ELR (cell line): ENCODE data around the gene TAF12.
"Not testable (repeated sequence)": the region's sequence is repeated elsewhere in the genome, so short reads cannot be mapped to it uniquely, and the experiment has no call there.

Experiments
- DNase-seq: peaks from one replicate; pipeline ENCODE4 v3.0.0-alpha.2; 2015; ENCODE audit warnings: low read depth

The TAF12 gene

DNA sequence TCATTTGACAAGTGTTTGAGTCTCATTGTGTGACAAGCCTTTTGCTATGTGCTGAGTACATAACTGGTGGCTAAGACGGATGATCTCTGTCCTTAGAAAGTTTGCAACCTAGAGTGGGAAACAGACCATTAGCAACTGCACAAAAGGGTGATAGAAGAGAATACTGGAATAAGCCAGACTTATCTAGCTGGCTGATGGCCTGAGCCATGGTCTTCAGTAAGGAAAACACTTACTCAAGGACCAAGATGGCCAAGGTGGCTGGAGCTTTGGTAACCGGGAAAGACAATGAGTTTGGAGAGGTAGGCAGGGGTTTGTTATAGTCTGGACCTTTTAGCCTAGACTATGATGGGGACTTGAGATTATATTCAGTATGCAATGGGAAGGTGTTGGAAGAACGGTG, 1.6 kb upstream of the TAF12 start:
- DNase-seq, result no peak

DNA sequence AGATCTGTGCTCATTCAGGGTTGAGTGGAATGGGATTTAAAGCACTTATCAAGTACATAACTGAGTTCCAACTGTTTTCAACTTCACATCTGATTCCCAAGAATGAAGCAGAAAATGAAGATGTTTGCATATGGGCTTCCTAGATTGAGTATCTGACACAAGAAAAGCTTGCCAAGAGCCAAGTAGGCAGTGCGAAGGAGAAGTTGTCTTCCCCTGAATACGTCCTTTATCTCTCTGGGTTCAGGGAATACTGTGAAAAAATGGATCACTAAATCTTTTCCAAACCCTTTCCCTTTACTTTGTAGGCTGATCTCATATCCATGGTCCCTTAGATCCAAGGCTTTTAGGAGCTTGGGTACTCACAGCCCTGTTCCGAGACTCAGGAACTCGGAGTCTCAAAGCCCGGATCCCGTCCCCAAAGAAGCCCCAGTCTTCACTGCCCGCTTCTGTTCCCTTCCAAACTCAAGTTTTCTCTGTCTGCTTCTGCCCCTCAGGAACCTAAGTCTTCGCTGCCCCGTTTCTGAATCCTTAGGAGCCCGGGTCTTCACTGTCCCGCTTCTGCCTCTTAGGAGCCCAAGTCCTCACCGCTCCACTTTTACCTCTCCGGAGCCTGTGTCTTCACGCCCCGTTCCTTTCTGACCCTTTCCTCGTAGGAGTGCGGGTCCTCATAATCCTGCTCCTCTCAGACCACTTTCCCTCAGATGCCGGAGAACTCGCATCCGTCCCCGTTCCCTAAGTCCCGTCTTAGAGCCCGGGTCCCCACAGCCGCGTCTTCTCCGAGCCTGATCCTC, 616 bp downstream of the TAF12 start:
- no peak for DNase-seq

DNA sequence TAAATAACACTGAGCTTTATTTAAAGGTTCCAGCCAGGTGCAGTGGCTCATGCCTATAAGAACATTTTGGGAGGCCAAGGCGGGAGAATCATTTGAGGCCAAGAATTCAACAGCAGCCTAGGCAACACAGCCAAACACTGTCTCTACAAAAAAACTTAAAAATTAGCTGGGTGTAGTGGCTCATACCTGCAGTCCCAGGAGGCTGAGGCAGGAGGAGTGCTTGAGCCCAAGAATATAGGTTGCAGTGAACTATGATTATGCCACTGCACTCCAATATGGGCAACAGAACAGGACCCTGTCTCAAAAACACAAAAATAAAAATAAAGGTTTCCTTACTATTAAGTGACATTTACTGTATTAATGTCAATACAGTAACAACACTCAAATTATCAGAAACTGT, 2.1 kb downstream of the TAF12 start:
- DNase-seq, result peak; percentile 51

DNA sequence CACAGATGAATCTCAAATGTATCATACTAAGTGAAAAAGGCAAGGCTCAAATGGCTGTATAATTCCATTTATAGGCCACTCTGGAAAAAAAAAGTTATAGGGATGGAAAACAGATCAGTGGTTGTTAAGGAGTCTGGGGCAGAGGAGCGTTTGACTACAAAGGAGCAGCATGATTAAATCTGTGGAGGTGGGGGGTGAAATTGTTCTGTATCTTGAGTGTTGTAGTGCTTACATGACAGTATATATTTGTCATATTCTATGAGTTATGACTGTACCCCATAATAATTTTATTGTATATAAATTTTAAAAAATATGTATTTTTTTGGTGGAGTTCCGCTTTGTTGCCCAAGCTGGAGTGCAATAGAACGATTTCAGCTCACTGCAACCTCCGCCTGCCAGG, 10.3 kb downstream of the TAF12 start:
- no peak for DNase-seq

DNA sequence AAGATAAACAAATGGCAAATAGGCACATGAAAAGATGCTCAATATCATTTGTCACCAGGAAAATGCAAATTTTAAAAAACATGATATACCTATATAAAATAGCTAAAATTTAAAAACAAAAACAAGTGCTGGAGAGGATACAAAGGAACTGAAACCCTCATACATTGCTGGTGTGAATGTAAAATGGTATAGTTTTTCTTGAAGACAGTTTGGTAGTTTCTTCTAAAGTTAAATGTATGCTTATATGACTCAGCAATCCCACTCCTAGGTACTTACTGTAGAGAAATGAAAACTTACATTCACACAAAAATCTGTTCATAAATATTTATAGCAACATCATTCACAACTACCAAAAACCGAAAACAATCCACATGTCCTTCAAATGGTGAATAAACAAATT, 11.2 kb downstream of the TAF12 start:
- DNase-seq, result no peak

DNA sequence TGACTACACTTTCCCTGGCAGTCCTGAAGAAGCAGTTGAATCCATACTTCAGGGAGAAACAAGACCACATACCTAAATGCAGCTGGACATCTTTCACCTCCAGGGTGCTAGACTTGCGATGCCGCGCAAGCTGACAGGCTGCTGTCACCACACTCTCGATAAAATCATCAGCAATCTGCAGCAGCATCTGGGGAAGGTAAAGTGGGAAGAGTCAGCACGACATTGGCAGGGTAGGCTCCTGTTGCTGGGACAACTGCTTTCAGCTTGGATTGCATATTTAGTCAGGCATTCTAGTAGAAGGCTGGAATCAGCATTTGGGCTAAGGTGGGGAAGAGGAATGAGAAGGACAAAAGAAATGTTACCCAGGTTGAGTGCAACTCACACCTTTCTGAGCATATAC, 29.7 kb downstream of the TAF12 start:
- no peak for DNase-seq

DNA sequence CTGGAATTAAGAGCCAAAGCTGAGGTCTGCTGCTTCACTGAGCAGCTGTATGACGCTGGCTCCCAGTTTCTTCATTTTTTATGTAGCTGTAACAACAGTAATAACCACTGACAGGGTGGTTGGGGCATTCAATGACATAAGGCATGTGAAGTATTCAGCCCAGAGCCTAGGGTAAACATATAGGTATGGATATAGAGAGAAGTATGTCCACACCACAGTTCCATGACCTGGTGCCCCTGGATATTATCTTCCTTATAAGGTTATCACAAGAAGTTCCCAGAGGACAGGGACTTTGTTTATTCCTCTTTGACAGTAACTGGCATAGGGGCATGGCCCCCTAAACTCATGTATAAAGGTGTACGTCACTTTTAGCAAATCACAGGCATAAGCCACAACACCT, 36.1 kb downstream of the TAF12 start:
- DNase-seq, result no peak

DNA sequence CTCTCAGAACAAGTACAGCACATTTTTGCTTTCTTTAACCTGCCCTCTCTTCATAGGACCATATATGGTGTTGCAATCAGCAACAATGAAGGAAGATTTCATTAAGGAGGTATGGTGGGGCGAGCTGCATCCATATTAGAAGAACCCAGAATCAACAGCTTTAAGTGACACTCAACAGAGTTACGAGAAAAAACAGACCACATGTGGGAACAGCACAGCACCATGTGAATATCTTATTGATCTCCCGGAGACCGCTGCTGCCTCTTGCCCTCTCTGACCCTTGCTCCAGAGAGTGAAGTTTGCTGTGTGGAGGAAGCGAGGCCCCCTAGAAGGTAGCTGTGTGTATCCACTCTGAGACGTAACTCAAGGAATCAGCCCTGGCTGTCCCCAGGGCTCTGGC, 37.9 kb downstream of the TAF12 start:
- no peak for DNase-seq

DNA sequence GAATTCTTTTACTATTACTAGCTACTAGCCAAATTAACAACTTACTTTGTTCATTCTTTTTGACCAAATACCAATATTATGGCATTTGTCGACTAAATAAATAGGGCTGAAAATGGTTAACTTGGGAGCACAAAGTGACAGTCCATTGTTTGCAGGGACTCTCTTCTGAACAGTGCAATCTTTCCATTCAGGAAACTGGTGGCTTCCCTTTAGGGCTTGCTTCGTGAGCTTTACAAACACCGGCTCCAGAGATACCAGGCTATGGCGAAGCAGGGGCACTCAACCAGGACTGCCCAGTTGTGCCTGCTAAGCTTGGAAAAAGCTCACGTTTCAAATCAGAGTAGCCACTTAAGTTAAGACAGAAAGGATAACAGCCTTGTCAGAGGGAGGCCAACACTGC, 38.5 kb downstream of the TAF12 start:
- DNase-seq, result no peak

DNA sequence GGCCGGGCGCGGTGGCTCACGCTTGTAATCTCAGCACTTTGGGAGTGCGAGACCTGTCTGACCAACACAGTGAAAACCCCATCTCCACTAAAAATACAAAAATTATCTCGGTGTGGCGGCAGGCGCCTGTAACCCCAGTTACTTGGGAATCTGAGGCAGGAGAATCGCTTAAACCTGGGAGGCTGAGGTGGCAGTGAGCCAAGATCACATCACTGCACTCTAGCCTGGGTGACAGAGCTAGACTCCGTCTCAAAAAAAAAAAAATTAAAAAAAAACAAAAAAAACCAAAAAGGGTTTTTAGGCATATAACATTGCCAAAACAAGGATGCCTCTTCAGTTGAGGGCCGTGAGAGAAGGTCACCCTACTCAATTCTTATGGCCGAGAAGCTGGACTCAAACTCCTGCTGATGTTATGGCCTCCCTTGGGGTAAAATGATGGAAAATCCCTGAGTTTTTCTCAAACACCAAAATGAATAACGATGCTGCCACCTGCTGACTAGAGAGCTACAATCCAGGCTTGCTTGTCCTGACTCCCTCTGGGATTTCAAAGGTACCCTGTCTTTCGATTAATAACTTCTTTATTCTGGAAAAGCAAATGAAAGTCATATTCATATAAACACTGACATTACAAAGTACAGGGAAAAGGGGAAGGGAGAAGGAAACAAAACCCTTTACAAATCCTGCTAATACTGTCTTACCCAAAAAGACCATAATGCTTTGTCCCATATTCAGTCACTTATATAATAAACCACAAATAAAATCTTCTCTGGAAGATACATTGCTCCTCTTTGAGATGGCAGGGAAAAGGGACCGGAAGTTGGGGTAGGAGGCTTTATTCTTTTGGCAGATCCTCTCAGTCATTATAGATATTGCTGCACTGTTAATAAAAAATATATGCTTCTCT, 40.1 kb downstream of the TAF12 start:
- peak; percentile 87 for DNase-seq

DNA sequence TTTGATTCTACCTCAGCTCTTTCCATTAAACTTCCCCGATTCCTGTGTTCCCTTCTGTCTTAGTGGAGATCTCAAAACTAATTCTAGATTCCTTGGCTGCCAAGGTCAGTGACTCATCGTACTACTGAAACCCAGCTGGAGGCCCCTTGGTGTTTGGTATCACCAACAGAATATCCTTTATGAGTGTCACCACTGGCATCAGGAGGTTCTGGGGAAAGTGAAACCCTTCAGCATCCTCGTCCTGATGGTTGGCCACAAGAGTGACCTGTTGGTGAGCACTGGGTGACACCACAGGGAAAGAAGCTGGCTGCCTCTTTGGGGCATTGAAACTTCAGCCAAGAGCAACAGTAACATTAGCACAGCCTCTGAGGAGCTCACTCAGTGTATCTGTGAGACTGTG, 41.2 kb downstream of the TAF12 start:
- peak; percentile 92 for DNase-seq

DNA sequence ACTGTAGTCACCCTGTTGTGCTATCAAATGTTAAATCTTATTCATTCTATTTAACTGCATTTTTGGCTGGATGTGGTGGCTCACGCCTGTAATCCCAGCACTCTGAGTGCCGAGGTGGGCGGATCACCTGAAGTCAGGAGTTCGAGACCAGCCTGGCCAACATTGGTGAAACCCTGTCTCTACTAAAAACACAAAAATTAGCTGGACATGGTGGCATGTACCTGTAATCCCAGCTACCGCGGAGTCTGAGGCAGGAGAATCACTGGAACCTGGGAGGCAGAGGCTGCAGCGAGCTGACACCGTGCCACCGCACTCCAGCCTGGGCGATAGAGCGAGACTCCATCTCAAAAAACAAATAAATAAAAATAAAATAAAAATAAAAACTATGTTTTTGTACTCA, 46.6 kb downstream of the TAF12 start:
- DNase-seq, result not testable (repeated sequence)

DNA sequence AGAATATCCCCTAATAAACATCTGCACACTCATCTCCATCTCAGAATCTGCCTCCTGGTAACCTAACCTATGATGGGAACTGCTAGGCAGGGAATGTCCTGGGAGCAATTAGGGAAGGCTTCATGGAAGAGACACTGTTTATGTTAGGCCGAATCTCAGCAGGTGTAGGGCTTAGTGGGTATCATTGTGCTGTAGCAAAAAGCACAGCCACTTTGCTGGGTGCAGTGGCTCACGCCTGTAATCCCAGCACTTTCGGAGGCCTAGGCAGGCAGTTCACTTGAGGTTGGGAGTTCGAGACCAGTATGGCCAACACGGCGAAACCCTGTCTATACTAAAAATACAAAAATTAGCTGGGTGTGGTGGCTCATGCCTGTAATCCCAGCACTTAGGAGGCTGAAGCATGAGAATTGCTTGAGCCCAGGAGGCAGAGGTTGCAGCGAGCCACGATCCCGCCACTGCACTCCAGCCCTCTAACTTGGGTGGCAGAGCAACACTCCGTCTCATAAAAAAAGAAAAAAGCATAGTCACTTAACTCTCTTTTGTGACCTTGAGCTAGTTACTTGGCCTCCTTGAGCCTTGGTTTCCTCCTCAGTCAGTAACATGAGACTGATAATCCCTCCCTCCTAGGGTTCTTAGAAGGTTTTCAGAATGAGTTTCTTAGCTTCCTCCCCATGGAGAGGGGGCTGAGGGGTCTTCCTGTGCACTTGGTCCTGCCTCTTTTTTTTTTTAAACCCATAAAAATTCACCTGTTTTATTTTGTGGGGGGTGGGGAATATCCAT, 47.3 kb downstream of the TAF12 start:
- no peak for DNase-seq

DNA sequence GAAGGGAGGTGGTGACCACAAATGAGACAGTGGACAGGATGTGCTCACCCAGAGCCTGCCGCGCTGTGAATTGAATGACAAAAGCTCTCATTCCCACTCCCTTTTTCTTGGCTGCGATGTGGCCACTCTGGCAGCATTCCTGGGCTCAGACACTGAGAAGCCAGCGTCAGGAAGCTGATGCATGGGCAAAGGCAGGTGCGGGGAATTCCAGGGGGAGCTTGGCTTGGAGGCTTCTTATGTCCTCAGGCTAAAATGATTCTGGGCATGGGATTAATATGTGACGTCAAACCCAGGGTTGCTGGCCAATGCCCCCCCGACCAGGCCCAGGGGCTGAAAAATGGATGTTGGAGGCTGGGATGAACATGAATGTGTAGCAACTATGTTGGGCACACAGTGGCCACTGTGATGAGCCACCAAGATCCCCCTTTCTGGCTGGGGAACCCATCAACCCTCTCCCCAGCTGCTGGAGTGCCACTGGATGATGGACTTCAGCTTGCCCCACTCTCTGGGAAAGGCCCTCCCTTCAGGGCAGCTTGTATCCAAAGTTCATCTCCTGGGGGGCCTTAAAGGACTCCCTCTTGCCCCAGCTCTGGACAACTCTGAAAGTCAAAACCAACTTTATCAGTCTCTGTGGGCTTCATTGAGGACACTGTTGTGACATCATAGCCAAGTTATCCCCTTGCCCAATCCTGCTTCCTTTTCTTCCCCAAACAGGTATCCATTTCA, 48.0 kb downstream of the TAF12 start:
- DNase-seq, result peak; percentile 67

DNA sequence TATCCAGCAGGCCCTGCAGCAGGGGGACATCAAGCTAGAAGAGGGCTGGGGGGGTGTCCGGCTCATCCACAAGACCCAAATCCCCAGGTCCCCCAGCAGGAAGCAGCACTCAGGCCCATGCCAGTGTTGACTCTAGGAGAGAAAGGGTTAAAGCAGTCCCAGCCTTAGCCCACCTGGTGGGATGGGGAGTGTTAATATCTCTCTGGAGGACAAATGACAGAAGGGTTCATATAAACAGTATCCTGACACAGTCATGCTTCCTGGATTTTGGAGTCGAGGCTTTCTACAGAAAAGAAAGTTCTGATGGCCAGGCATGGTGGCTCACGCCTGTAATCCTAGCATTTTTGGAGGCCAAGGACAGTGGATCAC, 48.9 kb downstream of the TAF12 start:
- not testable (repeated sequence) for DNase-seq

DNA sequence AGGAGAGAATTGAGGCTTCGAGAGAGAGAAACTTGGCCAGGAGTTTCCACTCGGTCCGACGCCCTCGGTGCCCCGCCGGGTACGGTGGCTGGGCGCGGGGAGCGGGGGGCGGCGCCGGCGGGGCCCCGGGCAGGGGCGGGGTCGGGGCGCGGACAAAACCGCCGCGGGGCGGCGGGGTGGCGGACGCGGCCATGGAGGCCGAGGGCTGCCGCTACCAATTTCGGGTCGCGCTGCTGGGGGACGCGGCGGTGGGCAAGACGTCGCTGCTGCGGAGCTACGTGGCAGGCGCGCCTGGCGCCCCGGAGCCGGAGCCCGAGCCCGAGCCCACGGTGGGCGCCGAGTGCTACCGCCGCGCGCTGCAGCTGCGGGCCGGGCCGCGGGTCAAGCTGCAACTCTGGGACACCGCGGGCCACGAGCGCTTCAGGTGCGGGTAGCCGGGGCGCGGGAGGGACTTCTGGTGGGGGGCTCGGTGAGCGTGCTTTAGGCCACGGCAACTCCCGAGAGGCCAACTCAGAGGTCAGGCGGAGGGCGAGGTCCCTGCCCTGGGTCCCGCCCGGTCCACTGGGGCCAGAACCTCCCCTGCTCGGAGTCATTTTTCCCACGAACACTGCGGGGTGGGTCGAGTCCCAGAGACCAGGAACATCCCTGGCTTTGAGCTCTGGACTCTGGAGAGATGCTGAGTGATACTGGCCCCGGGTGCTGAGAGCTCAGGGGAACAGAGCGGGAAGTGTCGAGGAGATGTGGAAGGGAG, 50.4 kb downstream of the TAF12 start:
- DNase-seq, result no peak

DNA sequence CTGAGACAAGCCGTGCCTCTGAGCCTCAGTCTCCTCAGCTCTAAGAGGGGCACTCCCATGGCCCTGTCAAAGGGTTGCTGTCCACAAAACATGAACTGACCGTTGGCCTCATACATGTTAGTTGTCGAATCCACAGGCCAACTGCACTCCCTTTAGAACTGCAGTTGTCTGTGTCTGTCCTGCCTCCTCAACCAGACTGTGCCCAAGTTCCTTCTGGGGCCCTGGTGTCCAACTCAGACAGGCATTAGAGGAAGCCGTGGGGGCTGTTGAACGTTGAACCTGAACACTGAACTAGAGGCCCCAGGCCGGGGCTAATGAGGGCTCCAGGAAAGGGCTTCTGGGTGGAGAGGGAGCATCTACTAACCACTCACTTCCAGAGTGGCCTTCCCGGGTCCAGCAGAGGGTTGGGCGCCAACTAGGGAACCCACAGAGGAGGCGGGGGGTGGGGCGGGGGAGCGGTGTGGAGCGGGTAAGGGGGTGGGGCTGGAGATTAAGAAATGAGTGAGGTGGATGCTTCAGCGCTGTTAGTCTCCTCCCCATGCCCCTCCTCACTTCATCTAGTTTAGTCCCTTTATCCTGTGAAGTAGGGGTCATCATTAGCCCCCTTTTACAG, 51.1 kb downstream of the TAF12 start, which contains the start of gene RAB42:
Gene RAB42, plus strand, starts transcription at position 558 of the 613 bp plus-strand sequence. CDS start 247 bp downstream, outside the sequence.
- peak; percentile 39 for DNase-seq

DNA sequence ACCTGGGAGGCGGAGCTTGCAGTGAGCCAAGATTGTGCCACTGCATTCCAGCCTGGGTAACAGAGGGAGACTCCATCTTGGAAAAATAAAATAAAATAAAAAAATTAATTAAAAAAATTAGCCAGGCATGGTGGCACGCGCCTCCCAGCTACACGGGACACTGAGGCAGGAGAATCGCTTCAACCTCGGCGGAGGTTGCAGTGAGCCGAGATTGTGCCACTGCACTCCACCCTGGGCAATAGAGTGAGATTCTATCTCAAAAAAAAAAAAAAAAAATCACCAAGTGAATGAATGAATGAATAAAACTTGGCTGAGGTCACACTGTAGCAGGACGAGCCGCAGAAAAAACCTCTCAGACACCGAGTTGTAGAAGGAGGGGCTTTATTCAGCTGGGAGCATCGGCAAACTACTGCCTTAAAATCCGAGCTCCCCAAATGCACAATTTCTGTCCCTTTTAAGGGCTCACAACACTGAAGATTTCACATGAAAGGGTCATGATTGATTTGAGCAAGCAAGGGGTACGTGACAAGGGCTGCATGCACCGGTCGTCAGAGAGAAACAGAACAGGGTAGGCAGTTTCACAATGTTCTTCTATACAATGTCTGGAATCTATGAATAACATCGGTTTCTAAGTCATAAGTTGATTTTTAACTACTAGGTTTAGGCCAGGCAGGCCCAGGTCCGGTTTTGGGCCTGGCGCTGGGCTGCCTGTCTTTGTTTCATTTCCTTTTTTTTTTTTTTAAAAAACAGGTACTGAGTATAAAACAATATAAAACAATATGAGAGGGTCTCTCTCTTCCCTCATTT, 56.1 kb downstream of the TAF12 start:
- DNase-seq, result not testable (repeated sequence)

DNA sequence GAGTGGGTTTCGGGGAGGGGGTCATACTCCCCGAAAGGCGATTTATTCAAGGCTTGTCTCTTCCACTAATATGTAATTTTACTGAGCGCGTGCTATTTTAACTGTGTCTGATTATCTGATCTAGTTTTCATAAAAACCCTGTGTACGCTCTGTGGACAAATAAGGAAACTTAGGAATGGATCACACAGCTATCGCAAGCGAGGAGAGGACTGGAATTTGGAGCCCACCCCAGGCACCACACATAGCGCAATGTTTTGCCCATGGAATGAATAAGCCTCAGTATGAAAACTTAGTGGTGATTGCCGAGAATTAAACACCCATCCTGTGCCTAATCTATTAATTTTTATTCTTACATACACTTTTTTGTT, 60.6 kb downstream of the TAF12 start:
- DNase-seq, result peak; percentile 54
